Measurements from ENCODE around the gene NEK5. TPM values are rescaled to one million over a fixed set of nuclear protein-coding genes. Genes with fewer than 3 reads are reported as not detected.

Gene NEK5
- total and polyA plus RNA-seq, 2 experiments from 2014 or later = 0.19 TPM; not detected in 1

- Histone ChIP-seq H3K4me2 (ENCODE audit: unreplicated experiment) (no peak overlapping the region), H3K9me2 (ENCODE audit: insufficient read depth) (no peaks in the 10 kb centered on the region), H3F3A (ENCODE audit: insufficient read depth) (no peaks in the 10 kb centered on the region), H3K27me3 (replicated peaks; ENCODE audit: insufficient read depth) (no peaks in the 10 kb centered on the region), H2AFZ (no peak overlapping the region), H3K4me3 (no peak overlapping the region), H3K9me3 (ENCODE audit: low read depth) (no peaks in the 10 kb centered on the region), H3K36me3 (ENCODE audit: low read depth) (peaks cover 32% of the 10 kb centered on the region), H4K20me1 (ENCODE audit: insufficient read depth) (no peaks in the 10 kb centered on the region), H3K27ac (no peak overlapping the region), H3K4me1 (ENCODE audit: insufficient read depth) (no peaks in the 10 kb centered on the region), H3K79me2 (ENCODE audit: insufficient read depth) (peaks cover 10% of the 10 kb centered on the region; the same call in 1 of the 2 replicates), H3K9ac (no peak overlapping the region)
- 99% methylated on average over 8 of the region's 8 CpGs for WGBS, 2 experiments (ENCODE audit: low coverage in 1 of 2, low lambda C conversion rate in 2 of 2, missing lambda C conversion rate in 2 of 2)
- TF ChIP-seq EZH2phosphoT487 (IDR thresholded peaks at IDR 0.05; ENCODE audit: insufficient read depth, low read depth) = no peak
- no peak for TF ChIP-seq EZH2 (IDR thresholded peaks at IDR 0.05; ENCODE audit: insufficient read depth, poor library complexity, severe bottlenecking)
- in situ Hi-C loops (cut with MboI) = no loop called here
- DNase-seq = no peak
Measured at GRCh38 chr13:52025475-52026245, 103.2 kb downstream of the NEK5 start.

GRCh38 chr13:52024481-52024880 lies 104.4 kb downstream of the NEK5 start, which contains the start of gene UTP14C:
TSS of gene UTP14C (plus strand) at chr13:52024691. CDS start at chr13:52028805, 4,114 bp downstream.
- H2AFZ ChIP-seq = no peak within 1 kb of the TSS
- no peaks in the 10 kb centered on the region for H4K20me1 ChIP-seq (ENCODE audit: insufficient read depth)
- in situ Hi-C loops (cut with MboI) = no loop called here
- H3K79me2 ChIP-seq (ENCODE audit: insufficient read depth) = peaks cover 10% of the 10 kb centered on the region; the same call in 1 of the 2 replicates
- TF ChIP-seq EZH2 (IDR thresholded peaks at IDR 0.05; ENCODE audit: insufficient read depth, poor library complexity, severe bottlenecking) (no peak), EZH2phosphoT487 (IDR thresholded peaks at IDR 0.05; ENCODE audit: insufficient read depth, low read depth) (no peak)
- no peak within 1 kb of the TSS for H3K4me3 ChIP-seq
- no peak for DNase-seq
- H3K9me3 ChIP-seq (ENCODE audit: low read depth) = no peaks in the 10 kb centered on the region
- WGBS, 2 experiments (ENCODE audit: low coverage in 1 of 2, low lambda C conversion rate in 2 of 2, missing lambda C conversion rate in 2 of 2) = 99% methylated on average over 3 of the region's 3 CpGs
- no peak within 1 kb of the TSS for H3K4me2 ChIP-seq (ENCODE audit: unreplicated experiment)
- H3F3A ChIP-seq (ENCODE audit: insufficient read depth) = no peaks in the 10 kb centered on the region
- no peaks in the 10 kb centered on the region for H3K4me1 ChIP-seq (ENCODE audit: insufficient read depth)
- H3K9ac ChIP-seq = no peak within 1 kb of the TSS
- no peaks in the 10 kb centered on the region for H3K27me3 ChIP-seq (replicated peaks; ENCODE audit: insufficient read depth)
- peaks cover 36% of the 10 kb centered on the region for H3K36me3 ChIP-seq (ENCODE audit: low read depth)
- no peak within 1 kb of the TSS for H3K27ac ChIP-seq
- no peaks in the 10 kb centered on the region for H3K9me2 ChIP-seq (ENCODE audit: insufficient read depth)

GRCh38 chr13:52022356-52022755 lies 106.5 kb downstream of the NEK5 start:
- no peak overlapping the region for H3K4me3 ChIP-seq
- peaks cover 26% of the 10 kb centered on the region for H3K79me2 ChIP-seq (ENCODE audit: insufficient read depth)
- H3K9ac ChIP-seq = no peak overlapping the region
- no peak overlapping the region for H2AFZ ChIP-seq
- H3K9me2 ChIP-seq (ENCODE audit: insufficient read depth) = no peaks in the 10 kb centered on the region
- H3K4me1 ChIP-seq (ENCODE audit: insufficient read depth) = no peaks in the 10 kb centered on the region
- TF ChIP-seq EZH2phosphoT487 (IDR thresholded peaks at IDR 0.05; ENCODE audit: insufficient read depth, low read depth) = no peak
- TF ChIP-seq EZH2 (IDR thresholded peaks at IDR 0.05; ENCODE audit: insufficient read depth, poor library complexity, severe bottlenecking) = no peak
- H3K4me2 ChIP-seq (ENCODE audit: unreplicated experiment) = no peak overlapping the region
- no peak for DNase-seq
- in situ Hi-C loops (cut with MboI) = no loop called here
- WGBS, 2 experiments (ENCODE audit: low coverage in 1 of 2, low lambda C conversion rate in 2 of 2, missing lambda C conversion rate in 2 of 2) = 95 to 100% methylated on average over 2 of the region's 2 CpGs
- peaks cover 33% of the 10 kb centered on the region for H3K36me3 ChIP-seq (ENCODE audit: low read depth)
- no peaks in the 10 kb centered on the region for H3K27me3 ChIP-seq (replicated peaks; ENCODE audit: insufficient read depth)
- H3K9me3 ChIP-seq (ENCODE audit: low read depth) = no peaks in the 10 kb centered on the region
- no peak overlapping the region for H3K27ac ChIP-seq
- H3F3A ChIP-seq (ENCODE audit: insufficient read depth) = no peaks in the 10 kb centered on the region
- no peaks in the 10 kb centered on the region for H4K20me1 ChIP-seq (ENCODE audit: insufficient read depth)

GRCh38 chr13:52020191-52020590 lies 108.7 kb downstream of the NEK5 start:
- in situ Hi-C loops (cut with MboI) = no loop called here
- no peak overlapping the region for H3K9ac ChIP-seq
- H3K4me3 ChIP-seq = no peak overlapping the region
- TF ChIP-seq EZH2phosphoT487 (IDR thresholded peaks at IDR 0.05; ENCODE audit: insufficient read depth, low read depth) (no peak), EZH2 (IDR thresholded peaks at IDR 0.05; ENCODE audit: insufficient read depth, poor library complexity, severe bottlenecking) (no peak)
- no peak overlapping the region for H3K27ac ChIP-seq
- H4K20me1 ChIP-seq (ENCODE audit: insufficient read depth) = no peaks in the 10 kb centered on the region
- H3K36me3 ChIP-seq (ENCODE audit: low read depth) = peaks cover 30% of the 10 kb centered on the region
- H3F3A ChIP-seq (ENCODE audit: insufficient read depth) = no peaks in the 10 kb centered on the region
- DNase-seq = no peak
- H3K9me3 ChIP-seq (ENCODE audit: low read depth) = no peaks in the 10 kb centered on the region
- peaks cover 36% of the 10 kb centered on the region for H3K79me2 ChIP-seq (ENCODE audit: insufficient read depth)
- no peak overlapping the region for H3K4me2 ChIP-seq (ENCODE audit: unreplicated experiment)
- H3K4me1 ChIP-seq (ENCODE audit: insufficient read depth) = no peaks in the 10 kb centered on the region
- WGBS, 2 experiments (ENCODE audit: low coverage in 1 of 2, low lambda C conversion rate in 2 of 2, missing lambda C conversion rate in 2 of 2) = 96 to 97% methylated on average over 3 of the region's 3 CpGs
- H2AFZ ChIP-seq = no peak overlapping the region
- no peaks in the 10 kb centered on the region for H3K27me3 ChIP-seq (replicated peaks; ENCODE audit: insufficient read depth)
- H3K9me2 ChIP-seq (ENCODE audit: insufficient read depth) = no peaks in the 10 kb centered on the region

All from GM23248 (cell line).